Osteoblast (primary cell): Measurements from ENCODE around the gene DISC1. TPM values are rescaled to one million over a fixed set of nuclear protein-coding genes. Genes with fewer than 3 reads are reported as not detected.

Experiments used
- DNase-seq: peaks from one replicate; pipeline ENCODE4 v3.0.0; 2011; ENCODE audit warnings: low spot score, mixed read lengths; ENCODE audit not compliant: insufficient read length; ENCODE audit errors: missing footprints
- H2AFZ ChIP-seq: 2 replicates; pipeline ENCODE4 v1.6.0; 2011; ENCODE audit warnings: mild to moderate bottlenecking, low read length
- H3K27ac ChIP-seq: 2 replicates; pipeline ENCODE4 v1.5.1; 2011; ENCODE audit warnings: mild to moderate bottlenecking, low read depth, low read length, moderate library complexity
- H3K27me3 ChIP-seq: 2 replicates; pipeline ENCODE4 v1.6.0; 2012; ENCODE audit warnings: mild to moderate bottlenecking, control low read depth, inconsistent platforms, low read length, moderate library complexity; ENCODE audit not compliant: insufficient read depth
- H3K36me3 ChIP-seq: 2 replicates; pipeline ENCODE4 v1.5.1; 2011; ENCODE audit warnings: mild to moderate bottlenecking, low read length, control low read depth, moderate library complexity; ENCODE audit not compliant: insufficient read depth
- H3K4me1 ChIP-seq: 2 replicates; pipeline ENCODE4 v1.5.1; 2011; ENCODE audit warnings: mild to moderate bottlenecking, low read length, control low read depth, moderate library complexity; ENCODE audit not compliant: insufficient read depth
- H3K4me2 ChIP-seq: 2 replicates; pipeline ENCODE4 v1.6.0; 2011; ENCODE audit warnings: mild to moderate bottlenecking, low read length; ENCODE audit not compliant: insufficient read depth
- H3K4me3 ChIP-seq: fragments of 200-600 bp; sonication (generic); 3 replicates; pipeline ENCODE4 v1.5.1; 2012; ENCODE audit warnings: mild to moderate bottlenecking, low read length, inconsistent platforms; ENCODE audit not compliant: insufficient read depth
- H3K79me2 ChIP-seq: 2 replicates; pipeline ENCODE4 v1.6.0; 2012; ENCODE audit warnings: mild to moderate bottlenecking, low read length, control low read depth, inconsistent platforms; ENCODE audit not compliant: insufficient read depth
- H3K9me3 ChIP-seq: 2 replicates; pipeline ENCODE4 v1.5.1; 2011; ENCODE audit warnings: low read depth, low read length, control low read depth
- H4K20me1 ChIP-seq: 2 replicates; pipeline ENCODE4 v1.6.0; 2012; ENCODE audit warnings: mild to moderate bottlenecking, low read length, control low read depth; ENCODE audit not compliant: insufficient read depth
- CTCF ChIP-seq: IDR thresholded peaks from 2 replicates; pipeline ENCODE4 v1.5.1; 2011; ENCODE audit warnings: mild to moderate bottlenecking, low read depth, low read length, moderate library complexity; ENCODE audit errors: extremely low read depth
- total RNA-seq: library from RNA; depleted of rRNA; stranded (reverse); fragments of >200 nt; gene quantifications from 2 replicates; pipeline ENCODE4 v1.2.3, GENCODE V29; 2012

The DISC1 gene
- total RNA-seq, 1 donor, result 11.9 TPM

- Histone ChIP-seq H3K79me2 (no peaks in the 10 kb centered on the region), H3K27me3 (no peaks in the 10 kb centered on the region), H3K27ac (no peak overlapping the region), H2AFZ (no peak overlapping the region), H3K4me3 (no peak overlapping the region), H3K4me2 (no peak overlapping the region), H3K9me3 (no peaks in the 10 kb centered on the region), H3K36me3 (no peaks in the 10 kb centered on the region), H4K20me1 (no peaks in the 10 kb centered on the region), H3K4me1 (peaks cover 4% of the 10 kb centered on the region)
- no peak for DNase-seq
- TF ChIP-seq CTCF, result no peak
These were observed 255.7 kb downstream of the DISC1 start for GRCh38 chr1:231882333-231882732.

- H3K4me2 ChIP-seq, result no peak overlapping the region
- H2AFZ ChIP-seq, result no peak overlapping the region
- no peaks in the 10 kb centered on the region for H3K36me3 ChIP-seq
- no peak for DNase-seq
- H3K27ac ChIP-seq, result no peak overlapping the region
- H3K4me1 ChIP-seq, result peaks cover 4% of the 10 kb centered on the region
- no peak for TF ChIP-seq CTCF
- no peaks in the 10 kb centered on the region for H4K20me1 ChIP-seq
- H3K4me3 ChIP-seq, result no peak overlapping the region
- no peaks in the 10 kb centered on the region for H3K9me3 ChIP-seq
- no peaks in the 10 kb centered on the region for H3K79me2 ChIP-seq
- no peaks in the 10 kb centered on the region for H3K27me3 ChIP-seq
These were observed 256.2 kb downstream of the DISC1 start for GRCh38 chr1:231882790-231883189.

- Histone ChIP-seq H3K4me1 (peaks cover 4% of the 10 kb centered on the region), H4K20me1 (no peaks in the 10 kb centered on the region), H3K4me2 (no peak overlapping the region), H3K4me3 (no peak overlapping the region), H3K79me2 (no peaks in the 10 kb centered on the region), H3K27me3 (no peaks in the 10 kb centered on the region), H3K27ac (no peak overlapping the region), H3K9me3 (no peaks in the 10 kb centered on the region), H2AFZ (no peak overlapping the region), H3K36me3 (no peaks in the 10 kb centered on the region)
- TF ChIP-seq CTCF, result no peak
- DNase-seq, result no peak
These were observed 256.8 kb downstream of the DISC1 start for GRCh38 chr1:231883382-231883781.

GRCh38 chr1:231885209-231885854 lies 258.7 kb downstream of the DISC1 start:
- Histone ChIP-seq H2AFZ (no peak overlapping the region), H3K4me1 (peaks cover 4% of the 10 kb centered on the region), H3K9me3 (no peaks in the 10 kb centered on the region), H3K79me2 (no peaks in the 10 kb centered on the region), H3K27ac (no peak overlapping the region), H4K20me1 (no peaks in the 10 kb centered on the region), H3K4me3 (no peak overlapping the region), H3K27me3 (no peaks in the 10 kb centered on the region), H3K4me2 (peak overlapping the region; percentile 14), H3K36me3 (no peaks in the 10 kb centered on the region)
- no peak for TF ChIP-seq CTCF
- peak; percentile 80 for DNase-seq
